ENCODE measurements around the gene GPR160.

The GPR160 gene

DNA sequence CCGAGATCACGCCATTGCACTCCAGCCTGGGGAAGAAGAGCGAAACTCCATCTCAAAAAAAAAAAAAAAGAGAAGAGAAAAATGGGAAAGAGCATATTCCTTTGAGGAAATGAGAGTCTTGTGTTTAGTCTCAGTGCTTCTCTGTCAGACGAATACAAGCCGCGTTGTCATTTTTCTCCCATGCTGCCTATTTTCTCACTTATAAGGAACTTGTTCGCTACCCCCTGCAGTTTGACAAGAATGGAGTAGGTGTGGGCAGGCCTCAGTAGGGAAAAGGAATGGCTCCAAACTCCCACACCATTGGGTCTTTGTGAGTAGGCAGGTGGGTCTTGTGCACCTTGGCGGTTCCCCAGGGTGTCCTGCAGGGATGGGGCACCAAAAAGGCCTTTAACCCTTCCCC is 6.5 kb downstream of the GPR160 start:
- peak overlapping the region; percentile 83 for H3K27ac ChIP-seq (replicated peaks)
- DNase-seq (ENCODE audit: low read depth in 1 of 2, low spot score in 1 of 2), result peak in 1 of 2 experiments; percentile 29
- H3K27me3 ChIP-seq (ENCODE audit: insufficient read depth, poor library complexity, severe bottlenecking), result no peaks in the 10 kb centered on the region
- peak overlapping the region; percentile 17; the same call in 1 of the 2 replicates for H3K4me3 ChIP-seq (replicated peaks; ENCODE audit: insufficient read depth, low read length)
- TF ChIP-seq POLR2AphosphoS5 (IDR thresholded peaks at IDR 0.05; ENCODE audit: low read depth), result peak; percentile 35; the same call in 1 of the 2 replicates
- no peak for TF ChIP-seq SPI1 (IDR thresholded peaks at IDR 0.05; ENCODE audit: borderline replicate concordance, low read depth)

GRCh38 chr3:170044795-170045244 is 7.0 kb downstream of the GPR160 start:
- Histone ChIP-seq H3K27ac (replicated peaks) (peak overlapping the region; percentile 83), H3K4me3 (replicated peaks; ENCODE audit: insufficient read depth, low read length) (peak overlapping the region; percentile 17; the same call in 1 of the 2 replicates), H3K27me3 (ENCODE audit: insufficient read depth, poor library complexity, severe bottlenecking) (no peaks in the 10 kb centered on the region)
- TF ChIP-seq, protein P1, sequence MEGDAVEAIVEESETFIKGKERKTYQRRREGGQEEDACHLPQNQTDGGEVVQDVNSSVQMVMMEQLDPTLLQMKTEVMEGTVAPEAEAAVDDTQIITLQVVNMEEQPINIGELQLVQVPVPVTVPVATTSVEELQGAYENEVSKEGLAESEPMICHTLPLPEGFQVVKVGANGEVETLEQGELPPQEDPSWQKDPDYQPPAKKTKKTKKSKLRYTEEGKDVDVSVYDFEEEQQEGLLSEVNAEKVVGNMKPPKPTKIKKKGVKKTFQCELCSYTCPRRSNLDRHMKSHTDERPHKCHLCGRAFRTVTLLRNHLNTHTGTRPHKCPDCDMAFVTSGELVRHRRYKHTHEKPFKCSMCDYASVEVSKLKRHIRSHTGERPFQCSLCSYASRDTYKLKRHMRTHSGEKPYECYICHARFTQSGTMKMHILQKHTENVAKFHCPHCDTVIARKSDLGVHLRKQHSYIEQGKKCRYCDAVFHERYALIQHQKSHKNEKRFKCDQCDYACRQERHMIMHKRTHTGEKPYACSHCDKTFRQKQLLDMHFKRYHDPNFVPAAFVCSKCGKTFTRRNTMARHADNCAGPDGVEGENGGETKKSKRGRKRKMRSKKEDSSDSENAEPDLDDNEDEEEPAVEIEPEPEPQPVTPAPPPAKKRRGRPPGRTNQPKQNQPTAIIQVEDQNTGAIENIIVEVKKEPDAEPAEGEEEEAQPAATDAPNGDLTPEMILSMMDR (IDR thresholded peaks at IDR 0.05; ENCODE audit: insufficient read depth, low read length), result no peak
- TF ChIP-seq, protein P2, sequence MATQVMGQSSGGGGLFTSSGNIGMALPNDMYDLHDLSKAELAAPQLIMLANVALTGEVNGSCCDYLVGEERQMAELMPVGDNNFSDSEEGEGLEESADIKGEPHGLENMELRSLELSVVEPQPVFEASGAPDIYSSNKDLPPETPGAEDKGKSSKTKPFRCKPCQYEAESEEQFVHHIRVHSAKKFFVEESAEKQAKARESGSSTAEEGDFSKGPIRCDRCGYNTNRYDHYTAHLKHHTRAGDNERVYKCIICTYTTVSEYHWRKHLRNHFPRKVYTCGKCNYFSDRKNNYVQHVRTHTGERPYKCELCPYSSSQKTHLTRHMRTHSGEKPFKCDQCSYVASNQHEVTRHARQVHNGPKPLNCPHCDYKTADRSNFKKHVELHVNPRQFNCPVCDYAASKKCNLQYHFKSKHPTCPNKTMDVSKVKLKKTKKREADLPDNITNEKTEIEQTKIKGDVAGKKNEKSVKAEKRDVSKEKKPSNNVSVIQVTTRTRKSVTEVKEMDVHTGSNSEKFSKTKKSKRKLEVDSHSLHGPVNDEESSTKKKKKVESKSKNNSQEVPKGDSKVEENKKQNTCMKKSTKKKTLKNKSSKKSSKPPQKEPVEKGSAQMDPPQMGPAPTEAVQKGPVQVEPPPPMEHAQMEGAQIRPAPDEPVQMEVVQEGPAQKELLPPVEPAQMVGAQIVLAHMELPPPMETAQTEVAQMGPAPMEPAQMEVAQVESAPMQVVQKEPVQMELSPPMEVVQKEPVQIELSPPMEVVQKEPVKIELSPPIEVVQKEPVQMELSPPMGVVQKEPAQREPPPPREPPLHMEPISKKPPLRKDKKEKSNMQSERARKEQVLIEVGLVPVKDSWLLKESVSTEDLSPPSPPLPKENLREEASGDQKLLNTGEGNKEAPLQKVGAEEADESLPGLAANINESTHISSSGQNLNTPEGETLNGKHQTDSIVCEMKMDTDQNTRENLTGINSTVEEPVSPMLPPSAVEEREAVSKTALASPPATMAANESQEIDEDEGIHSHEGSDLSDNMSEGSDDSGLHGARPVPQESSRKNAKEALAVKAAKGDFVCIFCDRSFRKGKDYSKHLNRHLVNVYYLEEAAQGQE (IDR thresholded peaks at IDR 0.05; ENCODE audit: insufficient replicate concordance, low read depth), result no peak
- TF ChIP-seq SPI1 (IDR thresholded peaks at IDR 0.05; ENCODE audit: borderline replicate concordance, low read depth), result peak; percentile 100
- TF ChIP-seq POLR2AphosphoS5 (IDR thresholded peaks at IDR 0.05; ENCODE audit: low read depth), result peak; percentile 21; the same call in 1 of the 2 replicates
- TF ChIP-seq GABPA (IDR thresholded peaks at IDR 0.05; ENCODE audit: low read depth), result no peak
- peak in 1 of 2 experiments; percentile 85 for DNase-seq (ENCODE audit: low read depth in 1 of 2, low spot score in 1 of 2)

DNA sequence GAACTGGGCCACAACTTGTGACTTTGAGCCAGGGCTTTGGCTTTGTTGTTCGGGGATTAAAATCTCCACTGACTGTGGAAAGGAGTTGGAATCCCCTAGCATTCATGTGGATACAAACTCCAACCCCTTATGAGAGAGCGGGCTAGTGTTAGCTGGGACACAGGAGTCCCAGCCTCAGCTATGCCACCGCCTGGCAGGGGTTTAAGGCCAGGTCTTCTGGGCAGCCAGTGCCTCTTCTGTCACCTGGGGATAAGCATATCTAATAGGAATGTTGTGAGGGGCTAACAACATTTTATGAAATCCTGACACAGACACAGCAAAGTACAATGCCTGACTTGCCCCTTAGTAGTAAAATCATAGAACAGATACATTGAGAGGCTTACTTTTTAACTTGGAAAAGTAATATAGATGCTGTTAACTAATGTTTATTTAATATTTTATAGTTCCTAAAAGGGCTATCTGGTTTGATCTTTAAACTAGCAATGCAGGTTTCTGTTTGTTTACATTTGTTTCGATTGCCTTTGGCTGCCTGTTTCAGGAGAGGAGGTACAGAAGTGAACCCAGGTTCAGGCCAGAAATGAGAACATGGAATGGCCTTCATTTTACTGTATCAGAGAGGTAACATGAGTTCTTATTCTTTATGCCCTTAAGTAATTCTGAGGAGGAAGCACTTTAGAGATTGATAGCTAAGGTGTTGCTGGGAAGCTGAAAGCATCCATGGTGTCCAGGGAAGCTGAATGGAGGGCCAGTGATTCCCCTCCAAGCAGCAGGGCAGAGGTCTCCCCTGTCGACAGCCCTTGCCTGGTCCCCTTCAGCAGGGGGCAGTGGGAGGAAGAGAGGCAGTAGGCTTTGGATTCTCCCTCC is 8.7 kb downstream of the GPR160 start:
- DNase-seq (ENCODE audit: low read depth in 1 of 2, low spot score in 1 of 2), result no peak
- no peaks in the 10 kb centered on the region for H3K27me3 ChIP-seq (ENCODE audit: insufficient read depth, poor library complexity, severe bottlenecking)
- TF ChIP-seq POLR2AphosphoS5 (IDR thresholded peaks at IDR 0.05; ENCODE audit: low read depth) (no peak), GABPA (IDR thresholded peaks at IDR 0.05; ENCODE audit: low read depth) (no peak), SPI1 (IDR thresholded peaks at IDR 0.05; ENCODE audit: borderline replicate concordance, low read depth) (no peak)
- TF ChIP-seq, protein P2 (IDR thresholded peaks at IDR 0.05; ENCODE audit: insufficient replicate concordance, low read depth), result no peak
- TF ChIP-seq, protein P1 (IDR thresholded peaks at IDR 0.05; ENCODE audit: insufficient read depth, low read length), result no peak
- peak overlapping the region; percentile 83 for H3K27ac ChIP-seq (replicated peaks)
- H3K4me3 ChIP-seq (replicated peaks; ENCODE audit: insufficient read depth, low read length), result no peak overlapping the region

DNA sequence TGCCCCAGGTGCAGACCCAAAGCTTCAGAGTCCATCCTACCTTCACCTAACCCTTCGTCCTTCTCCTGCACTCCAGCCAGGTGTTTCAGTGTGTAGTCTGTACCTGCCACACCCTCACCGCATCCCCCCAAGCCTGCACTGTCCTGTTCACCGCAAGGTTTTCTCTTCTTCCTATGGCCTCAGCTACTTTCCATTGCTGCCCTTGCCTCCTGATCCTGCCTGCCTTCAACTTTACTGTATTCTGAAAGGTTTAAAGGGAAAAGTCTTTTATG is 9.3 kb downstream of the GPR160 start:
- no peak for TF ChIP-seq SPI1 (IDR thresholded peaks at IDR 0.05; ENCODE audit: borderline replicate concordance, low read depth)
- TF ChIP-seq POLR2AphosphoS5 (IDR thresholded peaks at IDR 0.05; ENCODE audit: low read depth), result no peak
- no peak for TF ChIP-seq GABPA (IDR thresholded peaks at IDR 0.05; ENCODE audit: low read depth)
- TF ChIP-seq, protein P2 (IDR thresholded peaks at IDR 0.05; ENCODE audit: insufficient replicate concordance, low read depth), result no peak
- no peaks in the 10 kb centered on the region for H3K27me3 ChIP-seq (ENCODE audit: insufficient read depth, poor library complexity, severe bottlenecking)
- H3K27ac ChIP-seq (replicated peaks), result no peak overlapping the region; the same call in 1 of the 2 replicates
- DNase-seq (ENCODE audit: low read depth in 1 of 2, low spot score in 1 of 2), result no peak
- H3K4me3 ChIP-seq (replicated peaks; ENCODE audit: insufficient read depth, low read length), result no peak overlapping the region
